ENCODE results near the gene GPR4.

DNA sequence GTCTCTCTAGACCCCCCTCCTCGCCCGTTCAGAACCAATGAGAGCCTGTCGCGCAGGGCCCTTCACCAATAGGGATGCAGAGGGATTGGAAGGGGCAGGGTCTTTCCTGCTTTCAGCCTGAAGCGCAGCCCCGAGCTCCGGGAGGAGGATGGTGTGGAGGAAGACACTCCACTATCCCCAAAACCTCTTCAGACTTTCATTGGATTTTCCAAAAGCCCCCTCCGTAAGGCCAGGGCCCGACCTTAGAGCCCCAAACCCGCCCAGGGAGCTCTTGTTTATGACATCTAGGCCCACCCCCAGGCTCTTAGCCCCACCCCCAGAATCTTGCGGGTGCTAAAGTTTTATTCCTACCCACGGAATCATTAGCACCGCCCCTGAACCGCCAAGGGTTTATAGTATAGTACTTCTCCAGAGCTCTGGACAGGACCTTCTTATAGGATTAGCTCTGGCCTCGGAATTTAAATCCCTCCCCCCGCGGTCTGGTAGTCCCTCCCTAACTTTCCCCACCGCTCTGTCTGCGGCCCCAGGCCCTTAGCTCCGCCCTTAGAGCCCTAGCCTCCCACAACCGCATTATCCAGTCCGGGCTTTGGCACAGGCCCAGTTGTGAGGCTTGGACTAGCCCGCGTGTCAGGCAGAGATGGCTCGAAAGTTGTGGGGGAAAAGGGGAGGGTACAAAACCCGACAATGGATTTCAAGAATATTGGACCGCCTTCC lies 43.8 kb upstream of the GPR4 start:
- TF ChIP-seq, protein P1, sequence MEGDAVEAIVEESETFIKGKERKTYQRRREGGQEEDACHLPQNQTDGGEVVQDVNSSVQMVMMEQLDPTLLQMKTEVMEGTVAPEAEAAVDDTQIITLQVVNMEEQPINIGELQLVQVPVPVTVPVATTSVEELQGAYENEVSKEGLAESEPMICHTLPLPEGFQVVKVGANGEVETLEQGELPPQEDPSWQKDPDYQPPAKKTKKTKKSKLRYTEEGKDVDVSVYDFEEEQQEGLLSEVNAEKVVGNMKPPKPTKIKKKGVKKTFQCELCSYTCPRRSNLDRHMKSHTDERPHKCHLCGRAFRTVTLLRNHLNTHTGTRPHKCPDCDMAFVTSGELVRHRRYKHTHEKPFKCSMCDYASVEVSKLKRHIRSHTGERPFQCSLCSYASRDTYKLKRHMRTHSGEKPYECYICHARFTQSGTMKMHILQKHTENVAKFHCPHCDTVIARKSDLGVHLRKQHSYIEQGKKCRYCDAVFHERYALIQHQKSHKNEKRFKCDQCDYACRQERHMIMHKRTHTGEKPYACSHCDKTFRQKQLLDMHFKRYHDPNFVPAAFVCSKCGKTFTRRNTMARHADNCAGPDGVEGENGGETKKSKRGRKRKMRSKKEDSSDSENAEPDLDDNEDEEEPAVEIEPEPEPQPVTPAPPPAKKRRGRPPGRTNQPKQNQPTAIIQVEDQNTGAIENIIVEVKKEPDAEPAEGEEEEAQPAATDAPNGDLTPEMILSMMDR (IDR thresholded peaks at IDR 0.05), result no peak
- no peak for TF ChIP-seq POLR2A (IDR thresholded peaks at IDR 0.05)
- no peak for TF ChIP-seq POLR2AphosphoS5 (IDR thresholded peaks at IDR 0.05)
- no peak for TF ChIP-seq EP300 (IDR thresholded peaks at IDR 0.05)
